HG03439 (cell line): Measurements from ENCODE around the gene DIP2B.

Experiments
- ATAC-seq: cut with Tn5 transposase; IDR thresholded peaks from one replicate; pipeline ENCODE4 v1.9.1; 2021; ENCODE audit warnings: mild to moderate bottlenecking, moderate library complexity; ENCODE audit not compliant: unreplicated experiment

The DIP2B gene

GRCh38 chr12:50572760-50573159, 68.0 kb downstream of the DIP2B start:
- no peak for ATAC-seq

- no peak for ATAC-seq
Measured at GRCh38 chr12:50573271-50573670, 68.5 kb downstream of the DIP2B start.

GRCh38 chr12:50574601-50575348, 70.0 kb downstream of the DIP2B start:
- ATAC-seq = no peak

GRCh38 chr12:50579757-50580267, 75.0 kb downstream of the DIP2B start:
- no peak for ATAC-seq

- ATAC-seq = no peak
Measured at GRCh38 chr12:50580436-50580835, 75.7 kb downstream of the DIP2B start.

- ATAC-seq = no peak
Measured at GRCh38 chr12:50581226-50582184, 76.7 kb downstream of the DIP2B start.

GRCh38 chr12:50584135-50584534, 79.3 kb downstream of the DIP2B start:
- ATAC-seq = no peak

- no peak for ATAC-seq
Measured at GRCh38 chr12:50589650-50590435, 85.1 kb downstream of the DIP2B start.

GRCh38 chr12:50590869-50591268, 86.1 kb downstream of the DIP2B start:
- no peak for ATAC-seq

- no peak for ATAC-seq
Measured at GRCh38 chr12:50595667-50596066, 90.9 kb downstream of the DIP2B start.

- ATAC-seq = peak; percentile 81
Measured at GRCh38 chr12:50597200-50598195, 92.7 kb downstream of the DIP2B start.

GRCh38 chr12:50598321-50598862, 93.6 kb downstream of the DIP2B start:
- no peak for ATAC-seq

GRCh38 chr12:50599366-50600095, 94.7 kb downstream of the DIP2B start:
- ATAC-seq = no peak

- ATAC-seq = no peak
Measured at GRCh38 chr12:50600364-50600763, 95.6 kb downstream of the DIP2B start.

GRCh38 chr12:50603817-50604639, 99.2 kb downstream of the DIP2B start:
- ATAC-seq = no peak

- ATAC-seq = no peak
Measured at GRCh38 chr12:50604640-50604920, 99.8 kb downstream of the DIP2B start.

GRCh38 chr12:50606675-50607375, 102.0 kb downstream of the DIP2B start:
- no peak for ATAC-seq
